CD4-positive, alpha-beta T cell treated with Interleukin-15 for 4 hours (primary cell): Measurements from ENCODE around the gene JMJD8.

Experiments
- DNase-seq: peaks from one replicate; pipeline ENCODE4 v3.0.0-alpha.2; 2020; ENCODE audit warnings: low spot score

JMJD8 gene

GRCh38 chr16:684071-684794 is at the start of gene JMJD8:
TSS of gene JMJD8 (minus strand) at chr16:684334. CDS start at chr16:684319, 15 bp downstream.
- DNase-seq: peak; percentile 97

DNA sequence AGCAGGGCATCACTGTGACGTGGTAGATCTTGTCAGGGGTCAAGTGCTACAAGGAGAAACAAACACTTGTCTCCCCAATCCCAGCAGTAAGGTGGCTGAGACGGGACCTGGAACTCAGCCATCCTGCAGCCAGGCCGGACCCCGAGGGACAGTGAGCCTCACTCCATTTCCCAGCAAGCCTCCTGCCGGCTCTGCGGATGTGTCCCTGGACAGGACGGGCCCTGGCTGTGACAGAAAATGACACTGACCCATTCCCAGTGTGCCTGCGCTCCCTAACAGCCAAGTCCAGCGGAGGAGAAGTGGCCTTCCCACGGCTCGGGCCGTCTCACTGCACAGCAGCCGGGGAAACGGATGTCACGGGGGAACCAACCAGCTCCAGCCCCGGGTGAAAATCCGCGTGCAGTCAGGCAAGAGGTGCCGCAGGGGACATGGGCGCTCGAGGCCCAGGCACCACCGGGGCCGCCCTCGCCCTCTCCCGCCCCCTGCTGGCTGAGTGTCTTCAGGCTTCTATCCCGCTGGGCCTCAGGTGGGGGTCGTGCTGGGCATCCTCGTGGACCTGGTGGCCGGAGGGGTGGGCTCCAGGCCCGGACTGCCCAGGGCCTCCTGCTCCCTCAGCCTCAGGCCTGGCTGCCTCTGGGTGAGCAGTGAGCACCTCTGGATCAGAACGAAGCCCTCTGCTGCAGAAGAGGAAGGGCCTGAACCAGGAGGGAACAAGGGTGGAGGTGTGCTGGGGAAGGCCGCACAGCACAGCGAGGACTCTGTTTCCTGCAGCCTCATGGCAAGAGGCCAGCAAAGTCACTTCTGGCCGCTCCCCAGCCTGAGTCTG is 49.5 kb upstream of the JMJD8 start:
- no peak for DNase-seq

- no peak for DNase-seq
Observed at GRCh38 chr16:732936-733335, 48.8 kb upstream of the JMJD8 start.

DNA sequence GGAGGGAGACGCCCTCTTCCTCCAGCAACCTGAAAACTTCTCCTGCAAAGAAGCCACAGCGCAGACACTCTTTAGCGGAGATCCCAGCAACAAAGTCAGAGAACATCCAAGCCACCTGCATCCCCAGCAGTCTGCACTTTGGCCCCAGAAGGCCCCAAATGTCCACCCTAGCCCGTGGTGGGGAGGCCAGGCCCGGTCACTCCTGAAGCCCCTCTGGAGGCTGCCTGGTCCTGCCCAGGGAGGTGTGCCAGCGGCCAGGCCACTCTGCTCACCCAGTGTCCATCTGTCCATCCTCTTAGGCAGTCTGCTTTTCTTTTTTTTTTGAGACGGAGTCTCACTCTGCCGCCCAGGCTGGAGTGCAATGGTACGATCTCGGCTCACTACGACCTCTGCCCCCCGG is 48.2 kb upstream of the JMJD8 start:
- DNase-seq: no peak

DNA sequence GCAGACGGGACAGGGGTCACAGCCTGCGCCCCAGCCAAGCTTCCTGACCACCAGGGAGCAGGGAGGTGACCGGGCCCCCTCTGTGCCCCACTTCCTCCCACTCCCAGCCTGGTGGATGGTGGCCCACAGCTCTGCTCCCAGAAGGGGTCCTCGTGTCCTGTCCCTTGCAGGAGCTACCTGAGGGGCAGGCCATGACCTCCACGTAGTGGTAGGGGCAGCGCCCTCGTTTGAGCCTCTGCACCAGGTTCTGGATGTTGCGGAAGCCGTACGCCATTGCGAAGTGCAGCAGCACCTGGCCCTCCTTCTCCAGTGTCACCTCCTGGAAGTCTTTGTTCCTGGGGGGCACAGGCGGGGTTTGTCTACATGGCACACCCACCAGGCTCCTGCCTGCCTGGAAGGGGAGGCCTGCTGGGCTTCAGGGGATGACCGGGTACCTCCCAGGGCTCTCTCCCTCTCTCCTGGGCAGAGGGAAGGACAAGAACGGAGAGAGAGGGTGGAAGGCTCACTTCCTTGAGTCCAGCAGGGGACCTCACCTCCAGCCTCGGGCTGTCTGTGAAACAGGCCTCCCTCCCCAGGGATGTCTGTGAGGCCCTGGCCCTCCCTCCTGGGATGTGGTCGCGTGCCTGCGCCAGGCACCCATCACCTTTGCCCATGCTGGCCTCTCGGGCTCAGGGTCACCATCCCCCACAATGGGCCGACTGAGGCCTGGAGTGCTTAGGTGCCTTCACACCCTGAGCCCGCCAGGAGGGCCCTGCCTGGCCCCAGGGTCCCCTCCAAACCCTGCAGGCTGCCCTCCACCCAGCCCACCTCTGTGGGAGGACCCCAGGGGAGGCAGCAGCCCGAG is 46.8 kb upstream of the JMJD8 start:
- DNase-seq: no peak

- no peak for DNase-seq
Observed at GRCh38 chr16:729768-730665, 45.9 kb upstream of the JMJD8 start.

DNA sequence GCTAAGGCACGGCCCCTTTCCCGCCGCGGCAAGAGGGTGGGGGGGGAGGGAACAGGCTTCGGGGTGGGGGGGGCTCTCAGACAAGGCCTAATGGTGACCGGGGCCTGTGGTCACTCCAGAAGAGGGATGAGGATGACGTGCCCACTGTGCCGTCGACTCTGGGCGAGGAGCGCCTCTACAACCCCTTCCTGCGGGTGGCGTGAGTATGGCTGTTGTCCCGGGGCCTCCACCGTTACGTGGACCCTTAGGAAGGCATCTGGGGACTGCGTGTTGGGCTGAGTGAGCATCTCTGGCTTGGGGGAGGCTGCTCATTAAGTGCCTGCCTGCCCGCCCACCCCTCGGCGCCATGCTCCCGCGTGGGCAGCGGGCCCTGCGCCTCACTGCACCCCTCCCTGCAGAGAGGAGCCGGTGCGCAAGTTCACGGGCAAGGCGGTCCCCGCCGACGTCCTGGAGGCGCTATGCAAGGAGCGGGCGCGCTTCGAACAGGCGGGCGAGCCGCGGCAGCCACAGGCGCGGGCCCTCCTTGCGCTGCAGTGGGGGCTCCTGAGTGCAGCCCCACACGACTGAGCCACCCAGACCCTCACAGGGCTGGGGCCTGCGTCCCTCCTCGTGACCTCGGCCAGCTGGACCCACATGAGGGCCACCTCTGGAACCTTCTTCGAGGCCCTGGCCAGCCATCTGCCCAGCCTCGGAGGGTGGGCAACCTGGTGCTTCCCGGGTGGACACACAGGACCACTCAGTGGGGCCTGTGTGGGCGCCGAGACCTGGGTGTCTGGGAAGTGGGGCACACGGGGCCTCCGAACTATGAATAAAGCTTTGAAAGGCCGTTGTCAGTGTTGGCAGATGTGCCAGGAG is 45.0 kb upstream of the JMJD8 start:
- DNase-seq: no peak

- peak; percentile 50 for DNase-seq
Observed at GRCh38 chr16:728131-728889, 44.2 kb upstream of the JMJD8 start.

DNA sequence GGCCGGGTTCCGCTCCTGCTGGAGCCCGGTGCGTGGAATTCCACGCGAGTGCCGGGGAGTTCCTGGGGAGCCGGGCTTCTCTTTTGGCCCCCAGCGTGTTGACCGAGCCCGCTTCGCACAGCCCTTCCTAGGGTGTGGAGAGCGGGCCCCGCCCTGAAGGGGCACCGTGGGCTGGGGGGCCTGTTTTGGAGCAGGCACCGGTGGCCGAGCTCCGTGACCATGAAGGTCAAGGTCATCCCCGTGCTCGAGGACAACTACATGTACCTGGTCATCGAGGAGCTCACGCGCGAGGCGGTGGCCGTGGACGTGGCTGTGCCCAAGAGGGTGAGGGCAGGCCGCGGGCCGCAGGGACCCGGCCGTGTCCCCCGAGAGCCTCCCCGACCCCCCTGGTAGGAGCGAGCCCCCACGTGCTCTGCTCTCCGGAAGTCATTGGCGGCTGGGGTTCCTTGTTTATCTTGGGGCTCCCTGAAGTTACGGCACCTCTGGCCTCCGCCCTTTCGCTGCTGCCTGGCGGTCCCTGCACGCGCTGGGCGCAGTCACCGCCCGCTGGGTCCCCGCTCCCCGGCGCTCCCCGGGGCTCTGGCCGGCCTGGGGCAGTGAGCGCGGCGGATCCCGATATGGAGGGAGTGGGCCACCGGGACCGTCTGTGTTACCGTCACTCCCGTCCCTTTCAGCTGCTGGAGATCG is 43.3 kb upstream of the JMJD8 start:
- DNase-seq: no peak

DNA sequence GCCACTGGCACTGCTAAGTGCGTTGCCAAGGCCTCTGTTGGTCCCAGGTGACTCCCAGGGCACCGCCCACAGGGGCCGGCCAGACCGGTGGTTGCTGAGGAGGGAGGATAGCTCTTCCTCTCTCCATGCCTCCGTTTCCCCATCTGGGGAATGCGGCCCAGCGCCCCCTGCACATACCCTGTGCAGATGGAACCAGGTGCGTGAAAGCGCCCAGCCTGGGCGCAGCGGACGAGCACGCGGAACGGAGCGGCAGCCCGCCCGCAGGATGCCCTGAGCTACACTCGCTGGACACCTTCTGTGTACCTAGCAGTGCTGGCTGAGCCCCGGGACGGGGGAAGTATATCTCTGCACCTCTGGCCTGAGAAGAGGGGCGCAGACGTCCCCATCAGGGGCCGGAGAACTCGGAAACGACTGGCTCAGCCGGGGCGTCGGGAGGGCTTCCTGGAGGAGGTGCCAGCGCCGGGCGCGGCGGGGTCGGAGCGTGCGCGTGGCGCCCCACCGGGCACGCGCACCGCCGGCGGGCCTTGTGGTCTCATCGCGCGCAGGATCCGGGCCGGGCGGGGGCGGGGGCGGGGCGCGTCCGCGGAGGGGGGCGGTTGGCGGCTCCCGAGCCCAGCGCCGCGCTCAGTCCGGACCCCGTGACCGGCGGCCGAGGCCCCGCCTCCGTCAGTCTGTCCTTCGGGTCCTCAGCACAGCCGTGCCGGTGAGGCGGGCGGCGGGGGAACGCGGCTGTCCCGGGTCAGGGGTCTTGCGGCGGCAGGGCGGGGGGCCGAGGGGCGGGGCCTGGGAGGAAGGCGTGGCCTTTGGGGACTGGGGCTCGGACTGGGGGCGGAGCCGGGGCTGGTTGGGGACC is 42.5 kb upstream of the JMJD8 start, which contains the start of the genes CCDC78 and HAGHL:
Gene CCDC78 (minus strand): TSS at position 6 of the 853 bp plus-strand sequence. CDS start 76 bp downstream, outside the sequence.
Gene HAGHL (plus strand): TSS at position 669 of the 853 bp plus-strand sequence. CDS start 404 bp downstream, outside the sequence.
- peak; percentile 57 for DNase-seq

GRCh38 chr16:726188-726437 is 42.0 kb upstream of the JMJD8 start:
- no peak for DNase-seq

DNA sequence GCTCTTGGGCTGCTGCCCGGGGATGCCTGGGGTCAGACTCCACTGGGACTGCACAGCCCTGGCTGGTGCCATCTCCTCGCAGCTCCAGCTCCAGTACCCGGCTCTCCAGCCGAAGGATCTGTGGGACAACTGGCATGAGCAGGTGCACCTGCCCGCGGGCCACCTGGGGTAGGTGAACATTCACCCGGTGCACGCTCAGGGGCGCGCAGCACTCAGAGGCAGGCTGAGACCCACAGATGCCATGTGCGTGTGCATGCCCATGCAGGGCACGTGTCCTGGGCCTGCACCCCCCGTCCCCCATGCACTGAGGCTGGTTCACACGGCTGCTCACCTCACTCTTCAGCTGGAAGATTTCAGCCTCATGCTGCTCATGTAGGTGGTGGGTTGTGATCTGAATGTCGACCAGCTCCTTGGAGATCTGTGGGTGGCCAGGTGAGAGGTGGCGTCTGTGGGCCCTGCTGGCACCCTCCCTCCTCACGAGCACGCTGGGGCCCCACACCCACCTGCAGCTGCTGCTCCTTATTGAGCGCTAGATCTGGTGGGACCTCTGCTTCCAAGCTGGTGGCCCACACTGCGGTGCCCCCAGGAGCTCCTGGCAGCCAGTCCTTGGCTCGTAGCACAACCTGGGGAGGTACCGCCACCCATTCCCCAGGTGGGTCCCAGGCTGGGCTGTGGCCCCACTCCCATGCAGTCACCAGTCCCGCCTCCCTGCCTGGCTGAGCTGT is 41.5 kb upstream of the JMJD8 start:
- DNase-seq: no peak

- no peak for DNase-seq
Observed at GRCh38 chr16:725041-725376, 40.9 kb upstream of the JMJD8 start.

GRCh38 chr16:724188-725040 is 40.3 kb upstream of the JMJD8 start:
- no peak for DNase-seq

GRCh38 chr16:723695-724094 is 39.6 kb upstream of the JMJD8 start:
- DNase-seq: no peak

- DNase-seq: no peak
Observed at GRCh38 chr16:722835-723633, 38.9 kb upstream of the JMJD8 start.
